Endodermal cell (in vitro differentiated cells): ENCODE measurements around the gene IRGQ. TPM values are rescaled to one million over a fixed set of nuclear protein-coding genes. Genes with fewer than 3 reads are reported as not detected.
"Not testable (repeated sequence)": the region's sequence is repeated elsewhere in the genome, so short reads cannot be mapped to it uniquely, and the experiment has no call there.

ENCODE experiments used
- DNase-seq: peaks from one replicate; pipeline ENCODE4 v3.0.0-alpha.2; 2017
- H3K27ac ChIP-seq: 2 replicates; pipeline ENCODE4 v1.5.1; 2013; ENCODE audit warnings: mild to moderate bottlenecking, low read depth, low read length, moderate library complexity
- H3K27me3 ChIP-seq: 2 replicates; pipeline ENCODE4 v1.6.1; 2013; ENCODE audit warnings: mild to moderate bottlenecking, low read length, moderate library complexity; ENCODE audit not compliant: insufficient read depth, control insufficient read depth, poor library complexity, severe bottlenecking
- H3K36me3 ChIP-seq: 2 replicates; pipeline ENCODE4 v1.7.0; 2013; ENCODE audit warnings: mild to moderate bottlenecking, low read length, moderate library complexity; ENCODE audit not compliant: control insufficient read depth, insufficient read depth
- H3K4me1 ChIP-seq: one replicate; pipeline ENCODE4 v1.7.0; 2013; ENCODE audit warnings: low read length; ENCODE audit not compliant: control insufficient read depth, insufficient read depth
- H3K4me3 ChIP-seq: 2 replicates; pipeline ENCODE4 v1.5.1; 2013; ENCODE audit warnings: mild to moderate bottlenecking, low read length, moderate library complexity
- H3K9ac ChIP-seq: 2 replicates; pipeline ENCODE4 v1.6.1; 2013; ENCODE audit warnings: mild to moderate bottlenecking, low read length, moderate library complexity; ENCODE audit not compliant: poor library complexity, severe bottlenecking; ENCODE audit errors: extremely low read depth
- H3K9me3 ChIP-seq: 2 replicates; pipeline ENCODE4 v1.6.1; 2013; ENCODE audit warnings: mild to moderate bottlenecking, low read length, moderate library complexity; ENCODE audit not compliant: control insufficient read depth
- H3K27ac Mint-ChIP-seq: 2 replicates; pipeline ENCODE4 v1.8.0; 2020; ENCODE audit warnings: mixed read lengths
- H3K27me3 Mint-ChIP-seq: 2 replicates; pipeline ENCODE4 v1.8.0; 2021; ENCODE audit warnings: mild to moderate bottlenecking, mixed read lengths; ENCODE audit not compliant: insufficient read depth
- H3K36me3 Mint-ChIP-seq: 2 replicates; pipeline ENCODE4 v1.8.0; 2020; ENCODE audit warnings: low read depth, mixed read lengths
- H3K4me1 Mint-ChIP-seq: 2 replicates; pipeline ENCODE4 v1.8.0; 2020; ENCODE audit warnings: mixed read lengths
- H3K4me3 Mint-ChIP-seq: 2 replicates; pipeline ENCODE4 v1.8.0; 2020; ENCODE audit warnings: mild to moderate bottlenecking, moderate library complexity, mixed read lengths
- H3K9me3 Mint-ChIP-seq: 2 replicates; pipeline ENCODE4 v1.8.0; 2020; ENCODE audit warnings: mild to moderate bottlenecking, mixed read lengths
- WGBS, 2 experiments: methylation state at CpG; one replicate each; pipeline versions ENCODE4 v1.1.5 to v1.1.7; 2013; ENCODE audit warnings: missing lambda C conversion rate in 2 of 2, mixed read lengths in 1 of 2; ENCODE audit not compliant: insufficient coverage in 1 of 2, insufficient read length in 1 of 2; 5-methylcytosine and 5-hydroxymethylcytosine counted together
- total RNA-seq, 2 donors: library from RNA; stranded (reverse); fragmentation: NEBNext Ultra II Directional in 1 of 2; extraction: Animal tissue kit (Norgen Biotek cat#: 25700) in 1 of 2; gene quantifications; 2 replicates in 1 of 2; 3 replicates in 1 of 2; pipeline ENCODE4 v1.2.1, GENCODE V29; 2021
- TF ChIP-seq, protein P1 (sequence below): fragments of 200-600 bp; sonication (generic); conservative IDR thresholded peaks from 2 replicates; pipeline ENCODE4 v1.5.0; 2021; ENCODE audit warnings: antibody characterized with exemption, mild to moderate bottlenecking

The IRGQ gene
- total RNA-seq, 2 donors from 2014 or later = 39.7 to 46.0 TPM

DNA sequence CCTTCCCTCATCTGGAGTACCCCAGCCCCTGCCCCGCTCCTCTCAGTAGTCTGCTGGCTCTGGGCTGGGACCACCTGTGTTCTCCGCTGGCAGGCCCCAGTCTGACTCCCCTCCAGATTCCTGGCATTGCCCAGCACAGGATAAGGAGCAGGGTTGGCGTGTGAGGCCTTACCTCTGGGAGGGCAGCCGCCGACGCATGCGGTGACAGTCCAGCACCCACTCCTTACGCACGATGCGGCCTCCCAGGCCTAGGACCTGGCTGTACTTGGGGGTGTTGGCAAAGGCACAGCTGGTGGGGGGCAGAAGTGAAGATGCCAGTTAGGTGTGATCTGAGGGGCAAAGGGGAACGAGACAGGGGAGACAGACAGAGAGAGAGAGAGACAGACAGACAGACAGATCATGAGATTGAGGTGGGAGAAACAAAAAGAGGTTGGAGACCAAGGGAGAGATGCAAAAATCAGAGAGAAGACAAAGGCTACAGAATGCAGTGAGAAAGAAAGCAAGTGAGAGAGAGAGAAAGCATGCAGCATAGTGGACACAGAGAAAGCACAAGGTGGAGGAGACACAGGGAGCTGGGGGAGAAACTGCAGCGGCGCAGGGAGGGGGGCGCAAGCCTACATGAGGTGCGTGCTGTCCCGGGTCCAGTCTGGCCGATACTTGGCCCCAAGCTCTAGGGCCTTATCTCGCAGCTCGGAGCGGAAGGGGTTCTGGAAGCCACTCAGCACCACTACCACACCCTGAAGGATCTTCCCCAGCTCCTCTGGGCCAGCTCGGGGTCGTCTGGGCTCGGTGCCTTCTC, 44.3 kb downstream of the IRGQ start:
- Histone ChIP-seq H3K9ac (no peak overlapping the region), H3K36me3 (peaks cover 46% of the 10 kb centered on the region), H3K9me3 (no peaks in the 10 kb centered on the region), H3K27me3 (no peaks in the 10 kb centered on the region), H3K4me1 (no peaks in the 10 kb centered on the region), H3K27ac (no peak overlapping the region), H3K4me3 (no peak overlapping the region)
- 89 to 91% methylated on average over 12 to 23 of the region's 23 CpGs for WGBS, 2 experiments
- Mint-ChIP-seq H3K4me1 (no peaks in the 10 kb centered on the region), H3K27me3 (no peaks in the 10 kb centered on the region), H3K4me3 (no peak overlapping the region), H3K27ac (no peak overlapping the region), H3K36me3 (peaks cover 69% of the 10 kb centered on the region), H3K9me3 (no peaks in the 10 kb centered on the region)
- TF ChIP-seq, protein P1, sequence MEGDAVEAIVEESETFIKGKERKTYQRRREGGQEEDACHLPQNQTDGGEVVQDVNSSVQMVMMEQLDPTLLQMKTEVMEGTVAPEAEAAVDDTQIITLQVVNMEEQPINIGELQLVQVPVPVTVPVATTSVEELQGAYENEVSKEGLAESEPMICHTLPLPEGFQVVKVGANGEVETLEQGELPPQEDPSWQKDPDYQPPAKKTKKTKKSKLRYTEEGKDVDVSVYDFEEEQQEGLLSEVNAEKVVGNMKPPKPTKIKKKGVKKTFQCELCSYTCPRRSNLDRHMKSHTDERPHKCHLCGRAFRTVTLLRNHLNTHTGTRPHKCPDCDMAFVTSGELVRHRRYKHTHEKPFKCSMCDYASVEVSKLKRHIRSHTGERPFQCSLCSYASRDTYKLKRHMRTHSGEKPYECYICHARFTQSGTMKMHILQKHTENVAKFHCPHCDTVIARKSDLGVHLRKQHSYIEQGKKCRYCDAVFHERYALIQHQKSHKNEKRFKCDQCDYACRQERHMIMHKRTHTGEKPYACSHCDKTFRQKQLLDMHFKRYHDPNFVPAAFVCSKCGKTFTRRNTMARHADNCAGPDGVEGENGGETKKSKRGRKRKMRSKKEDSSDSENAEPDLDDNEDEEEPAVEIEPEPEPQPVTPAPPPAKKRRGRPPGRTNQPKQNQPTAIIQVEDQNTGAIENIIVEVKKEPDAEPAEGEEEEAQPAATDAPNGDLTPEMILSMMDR = no peak
- no peak for DNase-seq

DNA sequence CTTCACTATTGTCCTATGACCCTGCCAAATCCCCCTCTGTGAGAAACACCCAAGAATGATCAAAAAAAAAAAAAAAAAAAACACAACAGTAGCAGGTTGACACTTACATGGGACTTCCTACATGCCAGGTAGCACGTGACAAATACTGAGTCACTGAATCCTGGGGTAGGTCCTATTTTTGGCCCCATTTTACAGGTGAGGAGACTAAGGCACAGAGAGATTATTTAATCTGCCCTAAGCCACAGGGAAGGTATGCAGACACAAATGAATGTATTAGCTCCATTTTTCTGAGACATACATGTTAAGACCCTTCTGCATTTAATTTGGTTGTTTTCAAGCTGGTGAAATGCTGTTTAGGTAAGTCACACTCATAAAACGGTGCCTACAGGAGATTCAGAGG, 47.2 kb downstream of the IRGQ start:
- WGBS, 2 experiments = 94% methylated on average over 2 of the region's 2 CpGs; no CpG with 5 or more reads in 1 of the 2 experiments
- no peak for DNase-seq
- TF ChIP-seq, protein P1 = no peak
- Mint-ChIP-seq H3K36me3 (peaks cover 76% of the 10 kb centered on the region), H3K27me3 (no peaks in the 10 kb centered on the region), H3K4me3 (no peak overlapping the region), H3K9me3 (no peaks in the 10 kb centered on the region), H3K27ac (no peak overlapping the region), H3K4me1 (no peaks in the 10 kb centered on the region)
- no peak overlapping the region for H3K27ac ChIP-seq
- H3K9ac ChIP-seq = no peak overlapping the region
- no peak overlapping the region for H3K4me3 ChIP-seq
- peaks cover 48% of the 10 kb centered on the region for H3K36me3 ChIP-seq
- no peaks in the 10 kb centered on the region for H3K4me1 ChIP-seq
- H3K9me3 ChIP-seq = no peaks in the 10 kb centered on the region
- H3K27me3 ChIP-seq = no peaks in the 10 kb centered on the region

DNA sequence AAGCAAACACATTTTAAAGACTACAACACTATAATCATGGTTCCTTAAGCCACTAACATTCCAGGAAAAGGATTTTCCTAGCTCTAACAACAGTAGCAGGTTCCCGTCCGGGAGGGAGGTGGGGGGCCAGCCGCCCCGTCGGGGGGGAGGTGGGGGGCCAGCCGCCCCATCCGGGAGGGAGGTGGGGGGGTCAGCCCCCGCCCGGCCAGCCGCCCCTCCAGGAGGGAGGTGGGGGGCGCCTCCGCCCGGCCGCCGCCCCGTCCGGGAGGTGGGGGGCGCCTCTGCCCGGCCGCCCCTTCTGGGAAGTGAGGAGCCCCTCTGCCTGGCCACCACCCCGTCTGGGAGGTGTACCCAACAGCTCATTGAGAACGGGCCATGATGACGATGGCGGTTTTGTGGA, 48.0 kb downstream of the IRGQ start:
- 80% methylated on average over 1 of the region's 24 CpGs; no CpG with 5 or more reads in 1 of the 2 experiments for WGBS, 2 experiments
- H3K27ac Mint-ChIP-seq = not testable (repeated sequence)

More for the DNA sequence above, 48.0 kb downstream of the IRGQ start:
- H3K9ac ChIP-seq, H3K4me1 Mint-ChIP-seq, DNase-seq, H3K27me3 Mint-ChIP-seq, H3K4me1 ChIP-seq, H3K4me3 ChIP-seq, H3K9me3 ChIP-seq, H3K9me3 Mint-ChIP-seq, H3K27me3 ChIP-seq, H3K27ac ChIP-seq, H3K4me3 Mint-ChIP-seq: not testable (repeated sequence)
- H3K36me3 ChIP-seq = peaks cover 44% of the 10 kb centered on the region
- H3K36me3 Mint-ChIP-seq = peaks cover 76% of the 10 kb centered on the region
